Gastrocnemius medialis (tissue), 4 donors: ENCODE results near the gene RGS17. TPM values are rescaled to one million over a fixed set of nuclear protein-coding genes. Genes with fewer than 3 reads are reported as not detected.

ENCODE experiments used
- ATAC-seq, 2 donors: fragments of 150-250 bp; one replicate each; pipeline ENCODE4 v1.9.1; 2016
- DNase-seq, 2 donors: peaks; one replicate each; pipeline ENCODE4 v3.0.0-alpha.2; 2019
- H3K27ac ChIP-seq, 4 donors: fragments of 200-600 bp; sonication (generic); 1 replicate in 1 of 4; 2 replicates in 3 of 4; pipeline ENCODE4 v1.5.1; 2016 to 2018; ENCODE audit warnings: mild to moderate bottlenecking in 2 of 4, moderate library complexity in 1 of 4
- H3K27me3 ChIP-seq, 3 donors: fragments of 200-600 bp; sonication (generic) in 2 of 3; 1 replicate in 1 of 3; 2 replicates in 2 of 3; pipeline versions ENCODE4 v1.5.1 to v1.6.0; 2016 to 2019; ENCODE audit warnings: mild to moderate bottlenecking in 1 of 3, moderate library complexity in 1 of 3
- H3K36me3 ChIP-seq, 2 donors: fragments of 200-600 bp; sonication (generic) in 1 of 2; one replicate each; pipeline ENCODE4 v1.5.1; 2017 to 2018
- H3K4me1 ChIP-seq, 2 donors: fragments of 200-600 bp; sonication (generic) in 1 of 2; one replicate each; pipeline ENCODE4 v1.5.1; 2016 to 2017; ENCODE audit warnings: mild to moderate bottlenecking in 2 of 2
- H3K4me3 ChIP-seq, 4 donors: fragments of 200-600 bp; sonication (generic) in 3 of 4; 1 replicate in 1 of 4; 2 replicates in 3 of 4; pipeline ENCODE4 v1.5.1; 2016 to 2019; ENCODE audit warnings: mild to moderate bottlenecking in 2 of 4
- H3K9me3 ChIP-seq, 3 donors: fragments of 200-600 bp; sonication (generic) in 2 of 3; 1 replicate in 1 of 3; 2 replicates in 2 of 3; pipeline ENCODE4 v1.5.1; 2016 to 2019
- CTCF ChIP-seq, 5 experiments: fragments of 450-650 bp in 3 of 5; fragments of 200-600 bp in 2 of 5; sonication (generic) in 2 of 5; IDR thresholded peaks in 4 of 5; conservative IDR thresholded peaks in 1 of 5; 1 replicate in 4 of 5; 2 replicates in 1 of 5; pipeline ENCODE4 v1.5.1; 2016 to 2019; ENCODE audit warnings: antibody characterized with exemption in 5 of 5, mild to moderate bottlenecking in 3 of 5, moderate library complexity in 3 of 5
- POLR2A ChIP-seq, 2 donors: fragments of 450-650 bp; IDR thresholded peaks; one replicate each; pipeline ENCODE4 v1.6.1; 2017; ENCODE audit warnings: antibody characterized with exemption in 2 of 2, mild to moderate bottlenecking in 2 of 2, moderate library complexity in 2 of 2
- in situ Hi-C, 4 donors: fragments of 200-750 bp; cut with MboI; loops; one replicate each; pipeline versions ENCODE4 v1.15.0 to v1.8.0; 2017; ENCODE audit warnings: low sequenced_read_pairs in 4 of 4
- intact Hi-C: fragments of 100-400 bp; cut with DNase I; formaldehyde crosslinking; loops from one replicate; pipeline ENCODE4 v1.15.1; 2023; ENCODE audit warnings: low total_unique reads
- total RNA-seq, 4 donors: library from RNA; depleted of rRNA; stranded (reverse); fragments of >200 nt; gene quantifications; one replicate each; pipeline versions ENCODE4 v1.1.0 to v1.2.3, GENCODE V29; 2016

The RGS17 gene
- total RNA-seq, 4 donors from 2014 or later: 0.11 TPM; not detected in 3

GRCh38 chr6:153065222-153065621 is 65.9 kb downstream of the RGS17 start:
- in situ Hi-C loops (no loop called here), intact Hi-C loops (no loop called here)
- Histone ChIP-seq H3K27ac (no peak overlapping the region), H3K36me3 (no peaks in the 10 kb centered on the region), H3K9me3 (no peaks in the 10 kb centered on the region), H3K4me3 (no peak overlapping the region), H3K27me3 (no peaks in the 10 kb centered on the region), H3K4me1 (no peaks in the 10 kb centered on the region)
- TF ChIP-seq POLR2A (IDR thresholded peaks at IDR 0.05): no peak
- DNase-seq (no peak), ATAC-seq (no peak)

GRCh38 chr6:153063936-153064335 is 67.1 kb downstream of the RGS17 start:
- no peak for ATAC-seq
- DNase-seq: no peak
- in situ Hi-C loops (no loop called here), intact Hi-C loops (no loop called here)
- TF ChIP-seq POLR2A (IDR thresholded peaks at IDR 0.05) (no peak), CTCF (IDR thresholded peaks at IDR 0.05 in 4 of 5, conservative IDR thresholded peaks at IDR 0.05 in 1 of 5) (no peak)
- Histone ChIP-seq H3K27me3 (no peaks in the 10 kb centered on the region), H3K4me3 (no peak overlapping the region), H3K9me3 (no peaks in the 10 kb centered on the region), H3K4me1 (no peaks in the 10 kb centered on the region), H3K27ac (no peak overlapping the region), H3K36me3 (no peaks in the 10 kb centered on the region)

- Histone ChIP-seq H3K9me3 (no peaks in the 10 kb centered on the region), H3K27me3 (no peaks in the 10 kb centered on the region), H3K4me3 (no peak overlapping the region), H3K36me3 (no peaks in the 10 kb centered on the region), H3K27ac (no peak overlapping the region), H3K4me1 (no peaks in the 10 kb centered on the region)
- intact Hi-C loops: no loop called here
- DNase-seq (no peak), ATAC-seq (no peak)
- TF ChIP-seq POLR2A (IDR thresholded peaks at IDR 0.05): no peak
- no peak for TF ChIP-seq CTCF (IDR thresholded peaks at IDR 0.05 in 4 of 5, conservative IDR thresholded peaks at IDR 0.05 in 1 of 5)
- in situ Hi-C loops: no loop called here
Observed at GRCh38 chr6:153062516-153062915, 68.6 kb downstream of the RGS17 start.

- no peaks in the 10 kb centered on the region for H3K4me1 ChIP-seq
- ATAC-seq (no peak), DNase-seq (no peak)
- no peaks in the 10 kb centered on the region for H3K9me3 ChIP-seq
- no peak overlapping the region for H3K27ac ChIP-seq
- in situ Hi-C loops: no loop called here
- no peak for TF ChIP-seq POLR2A (IDR thresholded peaks at IDR 0.05)
- no peak for TF ChIP-seq CTCF (IDR thresholded peaks at IDR 0.05 in 4 of 5, conservative IDR thresholded peaks at IDR 0.05 in 1 of 5)
- H3K27me3 ChIP-seq: no peaks in the 10 kb centered on the region
- intact Hi-C loops: no loop called here
- no peaks in the 10 kb centered on the region for H3K36me3 ChIP-seq
- no peak overlapping the region for H3K4me3 ChIP-seq
Observed at GRCh38 chr6:153059757-153060156, 71.3 kb downstream of the RGS17 start.

- H3K36me3 ChIP-seq: no peaks in the 10 kb centered on the region
- intact Hi-C loops: no loop called here
- H3K4me3 ChIP-seq: no peak overlapping the region
- no peaks in the 10 kb centered on the region for H3K9me3 ChIP-seq
- no peaks in the 10 kb centered on the region for H3K27me3 ChIP-seq
- H3K4me1 ChIP-seq: no peaks in the 10 kb centered on the region
- TF ChIP-seq POLR2A (IDR thresholded peaks at IDR 0.05) (no peak), CTCF (IDR thresholded peaks at IDR 0.05 in 4 of 5, conservative IDR thresholded peaks at IDR 0.05 in 1 of 5) (no peak)
- in situ Hi-C loops: no loop called here
- DNase-seq (no peak), ATAC-seq (no peak)
- no peak overlapping the region for H3K27ac ChIP-seq
Observed at GRCh38 chr6:153059311-153059710, 71.8 kb downstream of the RGS17 start.
